Endodermal cell (in vitro differentiated cells): Measurements from ENCODE around the gene ANKRD29. TPM values are rescaled to one million over a fixed set of nuclear protein-coding genes. Genes with fewer than 3 reads are reported as not detected.

ENCODE experiments used
- DNase-seq: peaks from one replicate; pipeline ENCODE4 v3.0.0-alpha.2; 2017
- H3K27ac ChIP-seq: 2 replicates; pipeline ENCODE4 v1.5.1; 2013; ENCODE audit warnings: mild to moderate bottlenecking, low read depth, low read length, moderate library complexity
- H3K27me3 ChIP-seq: 2 replicates; pipeline ENCODE4 v1.6.1; 2013; ENCODE audit warnings: mild to moderate bottlenecking, low read length, moderate library complexity; ENCODE audit not compliant: insufficient read depth, control insufficient read depth, poor library complexity, severe bottlenecking
- H3K36me3 ChIP-seq: 2 replicates; pipeline ENCODE4 v1.7.0; 2013; ENCODE audit warnings: mild to moderate bottlenecking, low read length, moderate library complexity; ENCODE audit not compliant: control insufficient read depth, insufficient read depth
- H3K4me1 ChIP-seq: one replicate; pipeline ENCODE4 v1.7.0; 2013; ENCODE audit warnings: low read length; ENCODE audit not compliant: control insufficient read depth, insufficient read depth
- H3K4me3 ChIP-seq: 2 replicates; pipeline ENCODE4 v1.5.1; 2013; ENCODE audit warnings: mild to moderate bottlenecking, low read length, moderate library complexity
- H3K9ac ChIP-seq: 2 replicates; pipeline ENCODE4 v1.6.1; 2013; ENCODE audit warnings: mild to moderate bottlenecking, low read length, moderate library complexity; ENCODE audit not compliant: poor library complexity, severe bottlenecking; ENCODE audit errors: extremely low read depth
- H3K9me3 ChIP-seq: 2 replicates; pipeline ENCODE4 v1.6.1; 2013; ENCODE audit warnings: mild to moderate bottlenecking, low read length, moderate library complexity; ENCODE audit not compliant: control insufficient read depth
- H3K27ac Mint-ChIP-seq: 2 replicates; pipeline ENCODE4 v1.8.0; 2020; ENCODE audit warnings: mixed read lengths
- H3K27me3 Mint-ChIP-seq: 2 replicates; pipeline ENCODE4 v1.8.0; 2021; ENCODE audit warnings: mild to moderate bottlenecking, mixed read lengths; ENCODE audit not compliant: insufficient read depth
- H3K36me3 Mint-ChIP-seq: 2 replicates; pipeline ENCODE4 v1.8.0; 2020; ENCODE audit warnings: low read depth, mixed read lengths
- H3K4me1 Mint-ChIP-seq: 2 replicates; pipeline ENCODE4 v1.8.0; 2020; ENCODE audit warnings: mixed read lengths
- H3K4me3 Mint-ChIP-seq: 2 replicates; pipeline ENCODE4 v1.8.0; 2020; ENCODE audit warnings: mild to moderate bottlenecking, moderate library complexity, mixed read lengths
- H3K9me3 Mint-ChIP-seq: 2 replicates; pipeline ENCODE4 v1.8.0; 2020; ENCODE audit warnings: mild to moderate bottlenecking, mixed read lengths
- WGBS, 2 experiments: methylation state at CpG; one replicate each; pipeline versions ENCODE4 v1.1.5 to v1.1.7; 2013; ENCODE audit warnings: missing lambda C conversion rate in 2 of 2, mixed read lengths in 1 of 2; ENCODE audit not compliant: insufficient coverage in 1 of 2, insufficient read length in 1 of 2; 5-methylcytosine and 5-hydroxymethylcytosine counted together
- total RNA-seq, 2 donors: library from RNA; stranded (reverse); fragmentation: NEBNext Ultra II Directional in 1 of 2; extraction: Animal tissue kit (Norgen Biotek cat#: 25700) in 1 of 2; gene quantifications; 2 replicates in 1 of 2; 3 replicates in 1 of 2; pipeline ENCODE4 v1.2.1, GENCODE V29; 2021
- TF ChIP-seq, protein P1 (sequence below): fragments of 200-600 bp; sonication (generic); conservative IDR thresholded peaks from 2 replicates; pipeline ENCODE4 v1.5.0; 2021; ENCODE audit warnings: antibody characterized with exemption, mild to moderate bottlenecking

ANKRD29 gene
- total RNA-seq, 2 donors from 2014 or later, result 0.44 to 0.73 TPM

DNA sequence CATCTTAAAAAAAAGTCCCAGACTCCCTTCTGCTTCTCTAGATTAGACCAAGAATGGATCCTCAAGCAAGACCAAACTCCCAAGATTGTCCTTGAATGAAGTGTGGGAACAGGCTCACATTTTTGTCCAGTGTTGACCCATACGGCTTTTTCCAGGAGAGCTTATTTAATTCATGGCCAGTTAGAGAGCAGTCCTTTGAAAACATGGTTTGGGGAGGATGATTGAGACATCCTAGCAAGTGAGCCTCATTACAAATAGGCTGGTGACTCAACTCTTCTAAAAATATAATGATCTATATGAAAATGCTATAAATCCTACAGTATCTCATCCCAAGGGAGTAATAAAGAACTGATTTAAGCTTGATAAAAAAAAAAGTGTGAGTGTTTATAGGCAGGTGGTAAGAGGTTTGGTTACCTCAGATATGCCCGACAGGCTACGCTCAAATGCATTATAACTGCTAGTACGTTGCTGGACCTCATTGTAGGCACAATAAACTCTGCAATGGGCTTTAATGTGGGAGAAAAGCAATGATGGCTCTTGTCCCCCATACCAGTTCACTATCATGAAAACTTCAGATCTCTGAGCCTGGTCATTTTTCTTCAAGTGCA is 17.0 kb downstream of the ANKRD29 start:
- H3K9ac ChIP-seq, result no peak overlapping the region
- no peaks in the 10 kb centered on the region for H3K36me3 ChIP-seq
- WGBS, 2 experiments, result 94 to 100% methylated on average over 4 of the region's 4 CpGs
- peaks cover 7% of the 10 kb centered on the region for H3K4me1 Mint-ChIP-seq
- H3K4me1 ChIP-seq, result peaks cover 3% of the 10 kb centered on the region
- no peak overlapping the region for H3K27ac ChIP-seq
- peaks cover 14% of the 10 kb centered on the region for H3K9me3 ChIP-seq
- H3K27me3 Mint-ChIP-seq, result peaks cover 5% of the 10 kb centered on the region
- no peak overlapping the region for H3K4me3 Mint-ChIP-seq
- H3K27ac Mint-ChIP-seq, result no peak overlapping the region
- H3K27me3 ChIP-seq, result no peaks in the 10 kb centered on the region
- H3K9me3 Mint-ChIP-seq, result peaks cover 4% of the 10 kb centered on the region
- no peaks in the 10 kb centered on the region for H3K36me3 Mint-ChIP-seq
- no peak for DNase-seq
- no peak overlapping the region for H3K4me3 ChIP-seq
- TF ChIP-seq, protein P1, sequence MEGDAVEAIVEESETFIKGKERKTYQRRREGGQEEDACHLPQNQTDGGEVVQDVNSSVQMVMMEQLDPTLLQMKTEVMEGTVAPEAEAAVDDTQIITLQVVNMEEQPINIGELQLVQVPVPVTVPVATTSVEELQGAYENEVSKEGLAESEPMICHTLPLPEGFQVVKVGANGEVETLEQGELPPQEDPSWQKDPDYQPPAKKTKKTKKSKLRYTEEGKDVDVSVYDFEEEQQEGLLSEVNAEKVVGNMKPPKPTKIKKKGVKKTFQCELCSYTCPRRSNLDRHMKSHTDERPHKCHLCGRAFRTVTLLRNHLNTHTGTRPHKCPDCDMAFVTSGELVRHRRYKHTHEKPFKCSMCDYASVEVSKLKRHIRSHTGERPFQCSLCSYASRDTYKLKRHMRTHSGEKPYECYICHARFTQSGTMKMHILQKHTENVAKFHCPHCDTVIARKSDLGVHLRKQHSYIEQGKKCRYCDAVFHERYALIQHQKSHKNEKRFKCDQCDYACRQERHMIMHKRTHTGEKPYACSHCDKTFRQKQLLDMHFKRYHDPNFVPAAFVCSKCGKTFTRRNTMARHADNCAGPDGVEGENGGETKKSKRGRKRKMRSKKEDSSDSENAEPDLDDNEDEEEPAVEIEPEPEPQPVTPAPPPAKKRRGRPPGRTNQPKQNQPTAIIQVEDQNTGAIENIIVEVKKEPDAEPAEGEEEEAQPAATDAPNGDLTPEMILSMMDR, result no peak

DNA sequence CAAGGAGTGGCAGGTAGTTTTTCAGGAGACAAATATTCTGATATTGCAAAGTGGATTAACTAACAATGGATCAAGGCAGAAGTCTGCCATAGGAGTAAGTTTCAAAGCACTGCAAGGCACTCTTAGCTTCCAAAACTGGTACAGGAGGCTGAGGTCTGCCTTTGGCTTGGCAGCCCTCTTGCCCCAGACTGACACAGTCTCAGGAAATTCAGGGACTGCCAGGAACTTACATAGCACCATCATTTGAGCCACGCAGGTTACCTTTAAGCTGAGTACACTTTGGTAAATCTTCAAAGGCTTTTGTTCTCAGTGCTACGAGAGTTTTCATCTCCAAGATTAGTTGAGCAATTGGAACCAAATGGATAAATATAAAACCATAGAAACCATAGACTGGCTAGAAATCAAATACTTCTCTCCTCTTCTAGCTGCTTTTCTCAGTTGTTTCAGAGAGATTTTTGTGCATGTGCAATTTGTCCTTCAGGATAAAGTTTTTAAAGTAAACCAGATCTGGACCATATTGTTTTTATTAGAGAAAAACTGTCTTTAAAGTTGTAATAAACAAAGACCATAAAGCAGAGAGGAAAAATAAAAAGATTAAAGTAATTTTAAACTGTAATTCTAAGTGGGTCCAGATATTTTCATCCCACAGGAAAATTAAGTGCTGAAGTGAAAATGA is 18.8 kb downstream of the ANKRD29 start:
- Mint-ChIP-seq H3K4me3 (no peak overlapping the region), H3K27me3 (peaks cover 5% of the 10 kb centered on the region), H3K36me3 (no peaks in the 10 kb centered on the region), H3K27ac (no peak overlapping the region), H3K9me3 (peaks cover 4% of the 10 kb centered on the region), H3K4me1 (peaks cover 7% of the 10 kb centered on the region)
- Histone ChIP-seq H3K9me3 (peaks cover 14% of the 10 kb centered on the region), H3K9ac (no peak overlapping the region), H3K4me1 (peaks cover 3% of the 10 kb centered on the region), H3K36me3 (no peaks in the 10 kb centered on the region), H3K27ac (no peak overlapping the region), H3K27me3 (no peaks in the 10 kb centered on the region), H3K4me3 (no peak overlapping the region)
- no peak for DNase-seq
- TF ChIP-seq, protein P1, result no peak
- WGBS, 2 experiments, result 80 to 94% methylated on average over 2 of the region's 2 CpGs

DNA sequence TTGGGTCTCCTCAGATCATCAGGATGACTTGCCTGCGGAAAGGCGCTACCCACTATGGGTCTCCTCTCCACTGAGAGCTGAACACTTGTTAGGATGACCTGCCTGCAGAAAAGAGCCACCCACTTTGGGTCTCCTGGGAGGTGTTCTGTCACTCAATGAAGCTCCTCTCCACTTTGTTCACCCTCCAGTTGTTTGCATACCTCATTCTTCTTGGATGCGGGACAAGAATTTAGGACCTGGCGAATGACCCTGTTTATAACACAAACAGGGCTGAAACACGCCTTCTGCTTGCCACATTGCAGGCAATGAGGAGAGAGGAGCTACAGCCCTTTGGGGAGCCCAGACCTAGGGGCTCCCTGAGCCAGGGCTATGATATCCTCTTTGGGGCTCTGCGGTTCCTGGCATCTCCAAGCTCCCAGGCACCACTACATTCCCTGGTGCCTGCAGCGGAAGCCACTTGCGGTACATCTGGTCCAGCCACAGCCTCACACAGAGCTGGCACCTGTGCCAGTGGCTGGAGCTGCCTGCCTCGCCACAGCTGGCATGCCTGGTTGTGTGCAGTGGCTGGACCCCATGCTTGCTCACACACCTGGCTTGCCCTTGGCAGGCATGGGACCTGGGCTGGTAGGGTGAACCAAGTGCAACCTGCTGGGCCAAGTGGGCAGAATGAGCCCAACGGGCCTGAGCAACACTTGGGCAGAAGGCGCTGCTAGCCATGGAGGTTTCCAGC is 20.6 kb downstream of the ANKRD29 start:
- H3K27me3 ChIP-seq, result no peaks in the 10 kb centered on the region
- no peaks in the 10 kb centered on the region for H3K36me3 Mint-ChIP-seq
- H3K36me3 ChIP-seq, result no peaks in the 10 kb centered on the region
- no peak for DNase-seq
- 95 to 97% methylated on average over 7 to 11 of the region's 11 CpGs for WGBS, 2 experiments
- TF ChIP-seq, protein P1, result no peak
- no peak overlapping the region for H3K27ac Mint-ChIP-seq
- peaks cover 5% of the 10 kb centered on the region for H3K27me3 Mint-ChIP-seq
- H3K27ac ChIP-seq, result no peak overlapping the region
- H3K9me3 Mint-ChIP-seq, result peaks cover 4% of the 10 kb centered on the region
- peaks cover 3% of the 10 kb centered on the region for H3K4me1 ChIP-seq
- H3K9me3 ChIP-seq, result peaks cover 14% of the 10 kb centered on the region
- no peak overlapping the region for H3K4me3 Mint-ChIP-seq
- H3K9ac ChIP-seq, result no peak overlapping the region
- no peak overlapping the region for H3K4me3 ChIP-seq
- peaks cover 7% of the 10 kb centered on the region for H3K4me1 Mint-ChIP-seq
